CD4-positive, alpha-beta T cell (primary cell): ENCODE measurements around the gene KIAA2012. TPM values are rescaled to one million over a fixed set of nuclear protein-coding genes. Genes with fewer than 3 reads are reported as not detected.

Source experiments
- ATAC-seq: fragments of 200-7000 bp; cut with Tn5 transposase; one replicate; pipeline ENCODE4 v1.10.0; 2022; ENCODE audit warnings: mild to moderate bottlenecking; ENCODE audit not compliant: poor library complexity
- CTCF ChIA-PET: fragments of 350-600 bp; sonication (Branson Sonifier 250); formaldehyde crosslinking; loops from one replicate; lab custom pipeline; 2021; ENCODE audit warnings: antibody characterized with exemption, inconsistent platforms; lab: Charles Lee
- POLR2A ChIA-PET: fragments of 350-600 bp; sonication (Branson Sonifier 250); formaldehyde crosslinking; loops from one replicate; lab custom pipeline; 2021; ENCODE audit warnings: antibody characterized with exemption, inconsistent platforms; lab: Charles Lee
- DNase-seq, 14 experiments: peaks; one replicate each; pipeline ENCODE4 v3.0.0-alpha.2; 2013 to 2020; ENCODE audit warnings: mixed read lengths in 2 of 14
- H3K27ac ChIP-seq, 2 donors: one replicate each; pipeline versions ENCODE4 v1.5.1 to v1.7.0; 2013; ENCODE audit warnings: low read length in 2 of 2, low read depth in 1 of 2, mild to moderate bottlenecking in 1 of 2
- H3K27me3 ChIP-seq, 2 experiments: 1 replicate in 1 of 2; 2 replicates in 1 of 2; pipeline versions ENCODE4 v1.6.1 to v1.7.0; 2013; ENCODE audit warnings: low read length in 2 of 2, control low read depth in 1 of 2, mild to moderate bottlenecking in 1 of 2, moderate library complexity in 1 of 2; ENCODE audit not compliant: insufficient read depth in 2 of 2, control insufficient read depth in 1 of 2
- H3K36me3 ChIP-seq: one replicate; pipeline ENCODE4 v1.6.1; 2013; ENCODE audit warnings: low read length, control low read depth; ENCODE audit not compliant: insufficient read depth
- H3K4me1 ChIP-seq: one replicate; pipeline ENCODE4 v1.6.1; 2013; ENCODE audit warnings: low read length, control low read depth; ENCODE audit not compliant: insufficient read depth
- H3K4me3 ChIP-seq: one replicate; pipeline ENCODE4 v1.5.1; 2013; ENCODE audit warnings: mild to moderate bottlenecking, low read length, moderate library complexity
- H3K9me3 ChIP-seq, 2 experiments: 1 replicate in 1 of 2; 2 replicates in 1 of 2; pipeline versions ENCODE4 v1.6.1 to v1.7.0; 2013; ENCODE audit warnings: low read length in 2 of 2, mild to moderate bottlenecking in 2 of 2, control low read depth in 1 of 2, moderate library complexity in 1 of 2; ENCODE audit not compliant: control insufficient read depth in 1 of 2, insufficient read depth in 1 of 2
- H3K27ac Mint-ChIP-seq: one replicate; pipeline ENCODE4 v1.8.0; 2020; ENCODE audit warnings: mixed read lengths
- H3K27me3 Mint-ChIP-seq: one replicate; pipeline ENCODE4 v1.8.0; 2021; ENCODE audit warnings: mixed read lengths
- H3K36me3 Mint-ChIP-seq: one replicate; pipeline ENCODE4 v1.8.0; 2021; ENCODE audit warnings: low read depth, mixed read lengths
- H3K4me1 Mint-ChIP-seq: one replicate; pipeline ENCODE4 v1.8.0; 2021; ENCODE audit warnings: low read depth, mixed read lengths
- H3K4me3 Mint-ChIP-seq: one replicate; pipeline ENCODE4 v1.8.0; 2020; ENCODE audit warnings: mild to moderate bottlenecking, mixed read lengths
- H3K9me3 Mint-ChIP-seq: one replicate; pipeline ENCODE4 v1.8.0; 2020; ENCODE audit warnings: mixed read lengths
- intact Hi-C, 2 experiments: fragments of 100-400 bp; cut with DNase I in 1 of 2; cut with micrococcal nuclease in 1 of 2; formaldehyde crosslinking; loops; one replicate each; pipeline versions ENCODE4 v1.15.1 to v1.9.0; 2023 to 2025; cut with DNase I, micrococcal nuclease
- total RNA-seq, 174 experiments: library from RNA in 2 of 174; stranded (reverse) in 2 of 174; gene quantifications; one replicate each; pipeline ENCODE4 v1.2.3 and lab custom pipeline; 2021 to 2026
- TF ChIP-seq, protein P1 (sequence below): fragments of 200-600 bp; IDR thresholded peaks from one replicate; pipeline ENCODE4 v1.8.0; 2022; ENCODE audit warnings: antibody characterized with exemption, mild to moderate bottlenecking

KIAA2012 gene
- total RNA-seq, 2 experiments from 2014 or later: not detected

DNA sequence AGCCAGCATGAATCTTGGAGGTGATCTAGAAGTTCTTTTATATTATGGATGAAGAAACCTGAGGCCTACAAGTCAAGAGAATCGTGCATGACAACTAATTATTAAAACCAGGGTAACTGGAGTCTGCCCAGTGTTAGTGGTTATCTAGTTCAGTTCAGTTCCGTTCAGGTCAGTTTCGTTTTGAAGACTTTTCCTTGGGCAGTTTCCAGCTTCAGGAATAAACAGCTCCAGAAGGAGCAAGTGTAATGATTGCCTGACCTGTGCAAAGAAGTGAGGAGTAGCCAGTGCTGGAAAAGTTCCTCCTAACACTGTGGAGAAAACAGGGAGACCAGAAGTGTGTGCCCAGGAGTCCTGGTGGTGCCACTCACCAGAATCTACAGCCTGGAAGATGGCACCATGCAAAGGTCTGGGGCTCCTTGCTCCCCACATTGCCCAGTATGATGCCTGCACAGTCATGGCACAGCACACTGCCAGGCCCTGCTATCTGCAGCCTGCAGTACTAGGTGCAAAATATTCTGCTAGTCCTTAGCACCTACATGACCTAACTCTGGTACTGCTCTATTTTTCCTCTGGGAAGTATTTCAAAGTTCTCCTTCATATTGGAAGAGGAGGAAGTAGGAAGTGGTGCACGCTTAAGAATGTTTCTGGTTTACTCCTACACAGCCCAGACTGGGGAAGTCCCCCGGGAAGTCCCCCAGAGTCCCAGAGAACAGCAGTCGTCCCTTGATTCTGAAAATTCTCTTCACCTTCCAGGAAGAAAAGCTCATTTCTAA is 99.6 kb downstream of the KIAA2012 start:
- H3K27me3 Mint-ChIP-seq: peaks cover 18% of the 10 kb centered on the region
- POLR2A ChIA-PET: no interaction called here
- peak in 2 of 14 experiments; percentile 31 to 39 for DNase-seq
- Histone ChIP-seq H3K36me3 (no peaks in the 10 kb centered on the region), H3K27me3 (no peaks in the 10 kb centered on the region), H3K4me1 (peaks cover 11% of the 10 kb centered on the region), H3K27ac (no peak overlapping the region), H3K4me3 (no peak overlapping the region), H3K9me3 (no peaks in the 10 kb centered on the region)
- H3K4me3 Mint-ChIP-seq: no peak overlapping the region
- peaks cover 19% of the 10 kb centered on the region for H3K4me1 Mint-ChIP-seq
- no peaks in the 10 kb centered on the region for H3K36me3 Mint-ChIP-seq
- H3K27ac Mint-ChIP-seq: no peak overlapping the region
- intact Hi-C loops: loop anchor here (10.0 kb wide), 2 partner anchors 1268 to 1278 kb away; no protein-coding TSS in a partner anchor
- CTCF ChIA-PET: no interaction called here
- H3K9me3 Mint-ChIP-seq: no peaks in the 10 kb centered on the region
- ATAC-seq: no peak
- TF ChIP-seq, protein P1, sequence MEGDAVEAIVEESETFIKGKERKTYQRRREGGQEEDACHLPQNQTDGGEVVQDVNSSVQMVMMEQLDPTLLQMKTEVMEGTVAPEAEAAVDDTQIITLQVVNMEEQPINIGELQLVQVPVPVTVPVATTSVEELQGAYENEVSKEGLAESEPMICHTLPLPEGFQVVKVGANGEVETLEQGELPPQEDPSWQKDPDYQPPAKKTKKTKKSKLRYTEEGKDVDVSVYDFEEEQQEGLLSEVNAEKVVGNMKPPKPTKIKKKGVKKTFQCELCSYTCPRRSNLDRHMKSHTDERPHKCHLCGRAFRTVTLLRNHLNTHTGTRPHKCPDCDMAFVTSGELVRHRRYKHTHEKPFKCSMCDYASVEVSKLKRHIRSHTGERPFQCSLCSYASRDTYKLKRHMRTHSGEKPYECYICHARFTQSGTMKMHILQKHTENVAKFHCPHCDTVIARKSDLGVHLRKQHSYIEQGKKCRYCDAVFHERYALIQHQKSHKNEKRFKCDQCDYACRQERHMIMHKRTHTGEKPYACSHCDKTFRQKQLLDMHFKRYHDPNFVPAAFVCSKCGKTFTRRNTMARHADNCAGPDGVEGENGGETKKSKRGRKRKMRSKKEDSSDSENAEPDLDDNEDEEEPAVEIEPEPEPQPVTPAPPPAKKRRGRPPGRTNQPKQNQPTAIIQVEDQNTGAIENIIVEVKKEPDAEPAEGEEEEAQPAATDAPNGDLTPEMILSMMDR: no peak

- intact Hi-C loops: loop anchor here (1.0 to 10.0 kb wide), 9 partner anchors 318 to 1284 kb away; partner anchors contain the start of gene CASP10 (in 1 of the 2)
- H3K4me1 ChIP-seq: no peaks in the 10 kb centered on the region
- Mint-ChIP-seq H3K9me3 (no peaks in the 10 kb centered on the region), H3K36me3 (no peaks in the 10 kb centered on the region), H3K27ac (no peak overlapping the region), H3K4me1 (no peaks in the 10 kb centered on the region), H3K27me3 (peaks cover 8% of the 10 kb centered on the region), H3K4me3 (no peak overlapping the region)
- no peaks in the 10 kb centered on the region for H3K27me3 ChIP-seq
- ATAC-seq (no peak), DNase-seq (peak in 13 of 14 experiments; percentile 10 to 73 (median 35))
- no peak overlapping the region for H3K4me3 ChIP-seq
- no peak overlapping the region for H3K27ac ChIP-seq
- no peaks in the 10 kb centered on the region for H3K9me3 ChIP-seq
- no peaks in the 10 kb centered on the region for H3K36me3 ChIP-seq
- TF ChIP-seq, protein P1: peak; percentile 87
- ChIA-PET CTCF (interaction anchor here (0.7 to 2.1 kb wide), 5 partner anchors 9 to 320 kb away, joined by 3 to 13 read pairs (median 3); no protein-coding TSS in a partner anchor), POLR2A (interaction anchor here (1.3 kb wide), 1 partner anchor 319 kb away, joined by 3 read pairs; no protein-coding TSS in a partner anchor)
These were observed 105.4 kb downstream of the KIAA2012 start for GRCh38 chr2:202178346-202178958.

DNA sequence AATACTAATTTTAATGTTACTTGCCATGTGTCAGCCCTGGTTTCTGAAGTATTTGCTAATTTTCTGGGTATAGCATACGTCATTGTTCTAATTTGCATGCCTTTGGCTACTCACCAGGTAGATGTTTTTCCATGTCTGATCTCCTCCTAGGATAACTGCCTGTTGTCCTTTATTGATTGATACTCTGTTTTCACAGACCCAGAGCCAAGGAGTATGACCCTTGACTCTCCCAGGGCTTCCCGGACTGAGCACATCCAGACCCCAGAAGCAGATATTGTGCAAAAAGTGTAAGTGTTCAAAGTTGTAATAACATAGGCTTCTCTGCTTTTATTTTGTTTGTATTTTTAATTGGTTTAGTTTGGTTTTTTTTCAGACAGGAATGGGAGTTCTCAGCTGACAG is 111.5 kb downstream of the KIAA2012 start:
- intact Hi-C loops: no loop called here
- Mint-ChIP-seq H3K27ac (no peak overlapping the region), H3K27me3 (peaks cover 15% of the 10 kb centered on the region), H3K4me1 (no peaks in the 10 kb centered on the region), H3K4me3 (no peak overlapping the region), H3K9me3 (no peaks in the 10 kb centered on the region), H3K36me3 (no peaks in the 10 kb centered on the region)
- DNase-seq (no peak), ATAC-seq (no peak)
- Histone ChIP-seq H3K4me3 (no peak overlapping the region), H3K9me3 (no peaks in the 10 kb centered on the region), H3K27ac (no peak overlapping the region), H3K4me1 (no peaks in the 10 kb centered on the region), H3K27me3 (peaks cover 3 to 12% of the 10 kb centered on the region in 2 experiments), H3K36me3 (no peaks in the 10 kb centered on the region)
- CTCF ChIA-PET: interaction anchor here (0.6 kb wide), 1 partner anchor 434 kb away, joined by 3 read pairs; no protein-coding TSS in a partner anchor
- TF ChIP-seq, protein P1: no peak
- POLR2A ChIA-PET: interaction anchor here (0.6 kb wide), 1 partner anchor 22 kb away, joined by 3 read pairs; no protein-coding TSS in a partner anchor
